GM10248 (cell line): Measurements from ENCODE around the gene RERE.

Experiments
- CTCF ChIA-PET: fragments of 300-600 bp; sonication (Branson Sonifier 250); formaldehyde crosslinking; extraction: SDS; loops from one replicate; lab custom pipeline; 2021; ENCODE audit warnings: antibody characterized with exemption; lab: Yijun Ruan, JAX
- POLR2A ChIA-PET: fragments of 350-650 bp; sonication (Branson Sonifier 250); formaldehyde crosslinking; extraction: SDS; loops from one replicate; lab custom pipeline; 2020; ENCODE audit warnings: antibody characterized with exemption; lab: Yijun Ruan, JAX
- DNase-seq: peaks from one replicate; pipeline ENCODE4 v3.0.0; 2012; ENCODE audit errors: extremely low spot score
- CTCF ChIP-seq: IDR thresholded peaks from 2 replicates; pipeline ENCODE4 v1.5.1; 2012; ENCODE audit warnings: mild to moderate bottlenecking, low read depth; ENCODE audit errors: extremely low read depth, missing control alignments, control extremely low read depth

The RERE gene

DNA sequence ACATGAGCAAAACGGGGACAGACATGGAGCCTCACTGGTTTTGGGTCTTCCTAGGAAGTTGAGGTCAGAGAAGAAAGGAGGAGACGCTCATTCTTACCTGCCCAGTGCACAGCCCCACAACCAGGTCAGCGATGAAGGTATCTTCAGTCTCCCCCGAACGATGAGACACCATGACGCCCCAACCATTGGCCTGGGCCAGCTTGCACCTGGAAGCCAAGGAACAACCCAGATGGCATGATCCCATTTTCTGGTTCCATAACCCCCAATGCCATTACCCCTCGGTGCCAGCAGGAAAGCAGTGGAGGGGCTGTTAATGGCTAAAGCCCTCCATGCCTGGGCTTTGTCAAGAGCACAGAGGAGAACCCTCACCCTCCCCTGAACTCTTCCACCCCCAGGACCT lies 45.7 kb upstream of the RERE start:
- ChIA-PET CTCF (interaction anchor here (0.8 to 6.6 kb wide), 5 partner anchors 10 to 142 kb away, joined by 3 to 61 read pairs (median 5); no protein-coding TSS in a partner anchor), POLR2A (interaction anchor here (0.7 to 1.3 kb wide), 3 partner anchors 9 to 16 kb away, joined by 3 to 6 read pairs (median 3); partner anchors contain the start of gene ENO1)
- no peak for DNase-seq
- TF ChIP-seq CTCF: no peak

DNA sequence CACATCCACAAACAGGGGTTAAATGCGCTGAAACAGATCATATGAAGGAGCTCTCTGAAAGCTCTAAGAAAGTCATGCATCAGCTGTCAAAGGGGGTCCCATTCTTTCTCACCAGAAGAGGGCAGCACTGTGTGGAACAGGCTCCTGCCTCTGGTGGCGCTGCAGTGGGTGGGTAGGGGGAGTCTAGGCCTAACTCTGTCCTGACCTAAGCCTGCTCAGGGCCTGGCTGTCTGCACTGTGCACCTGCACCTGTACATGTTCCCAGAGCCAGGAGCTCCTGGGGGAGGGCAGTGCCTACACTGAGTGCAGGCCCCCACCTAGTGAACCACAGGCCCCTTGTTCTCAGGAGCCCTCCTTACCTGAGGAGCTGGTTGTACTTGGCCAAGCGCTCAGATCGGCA lies 45.1 kb upstream of the RERE start:
- no peak for DNase-seq
- CTCF ChIA-PET: interaction anchor here (0.6 to 6.6 kb wide), 8 partner anchors 11 to 329 kb away, joined by 3 to 89 read pairs (median 4); partner anchors contain the start of gene ENO1
- POLR2A ChIA-PET: interaction anchor here (1.1 to 1.3 kb wide), 2 partner anchors 8 to 13 kb away, joined by 3 to 6 read pairs; no protein-coding TSS in a partner anchor
- TF ChIP-seq CTCF: peak; percentile 27

DNA sequence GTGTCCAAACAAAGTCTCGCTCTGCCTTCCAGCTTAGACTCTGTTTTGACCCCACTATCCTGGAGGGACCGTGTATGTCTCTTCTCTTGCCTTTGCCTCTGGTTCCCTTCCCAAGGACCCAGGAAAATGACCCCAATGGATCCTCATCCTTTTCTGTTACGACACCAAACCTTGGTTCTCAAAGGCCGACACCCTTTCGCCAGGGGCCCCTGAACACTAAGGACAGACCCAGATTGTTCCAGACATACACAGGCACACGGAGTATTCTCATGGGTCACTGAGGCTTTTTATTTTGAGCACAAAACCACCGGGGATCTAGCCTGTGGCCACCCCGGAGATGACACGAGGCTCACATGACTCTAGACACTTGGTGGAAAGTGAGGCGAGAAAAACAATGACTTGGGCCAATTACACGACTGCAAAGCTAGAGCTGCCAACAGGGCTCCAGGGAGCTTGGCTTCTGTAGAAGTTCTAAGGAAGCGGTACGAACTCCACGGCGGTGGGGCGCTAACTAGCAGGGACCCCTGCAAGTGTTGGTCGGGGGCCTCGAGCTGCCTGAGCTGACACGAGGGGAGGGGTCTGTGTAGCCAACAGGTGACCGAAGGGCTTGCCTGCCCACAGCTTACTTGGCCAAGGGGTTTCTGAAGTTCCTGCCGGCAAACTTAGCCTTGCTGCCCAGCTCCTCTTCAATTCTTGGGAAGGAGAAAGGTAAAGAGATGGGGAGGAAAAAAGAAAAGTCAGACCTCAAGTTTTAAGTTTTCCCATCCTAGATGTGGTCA lies 43.5 kb upstream of the RERE start:
- ChIA-PET CTCF (interaction anchor here (0.9 to 6.3 kb wide), 9 partner anchors 11 to 144 kb away, joined by 3 to 89 read pairs (median 4); no protein-coding TSS in a partner anchor), POLR2A (interaction anchor here (0.6 kb wide), 1 partner anchor 17 kb away, joined by 5 read pairs; the partner anchor contains the start of gene ENO1)
- no peak for TF ChIP-seq CTCF
- DNase-seq: no peak

DNA sequence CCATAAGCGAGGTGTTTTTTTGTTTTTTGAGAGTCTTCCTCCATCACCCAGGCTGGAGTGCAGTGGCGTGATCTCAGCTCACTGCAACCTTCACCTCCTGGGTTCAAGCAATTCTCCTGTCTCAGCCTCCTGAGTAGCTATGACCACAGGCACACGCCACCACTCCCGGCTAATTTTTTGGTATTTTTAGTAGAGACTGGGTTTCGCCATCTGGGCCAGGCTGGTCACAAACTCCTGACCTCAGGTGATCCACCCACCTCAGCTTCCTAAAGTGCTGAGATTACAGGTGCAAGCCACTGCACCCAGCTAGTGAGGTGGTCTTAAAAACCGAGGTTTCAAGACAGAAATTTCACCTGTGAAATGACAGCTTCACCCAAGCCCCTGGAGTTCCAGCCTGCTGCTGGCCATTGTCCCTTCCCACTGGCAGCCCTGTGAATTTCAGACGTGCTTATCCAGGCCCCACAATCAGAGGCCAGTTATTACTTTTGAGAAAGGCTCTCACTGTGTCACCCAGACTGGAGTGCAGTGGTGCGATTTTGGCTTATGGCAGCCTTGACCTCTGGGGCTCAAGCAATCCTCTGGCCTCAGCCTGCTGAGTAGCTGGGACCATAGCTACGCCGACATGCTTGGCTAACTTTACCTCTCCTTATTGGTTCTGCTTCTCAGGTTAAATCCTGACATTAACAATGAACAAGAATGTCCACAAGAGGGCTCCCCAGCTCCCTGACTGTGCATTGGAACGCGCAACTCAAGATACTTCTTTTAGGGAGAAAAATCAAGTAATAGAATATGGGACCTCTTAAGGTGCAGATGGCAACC lies 41.7 kb upstream of the RERE start:
- POLR2A ChIA-PET: interaction anchor here (0.6 to 1.4 kb wide), 5 partner anchors 8 to 1097 kb away, joined by 3 to 6 read pairs (median 4); partner anchors contain the start of gene ENO1
- peak; percentile 46 for DNase-seq
- TF ChIP-seq CTCF: peak; percentile 65
- CTCF ChIA-PET: interaction anchor here (0.7 to 6.3 kb wide), 19 partner anchors 8 to 280 kb away, joined by 3 to 89 read pairs (median 4); no protein-coding TSS in a partner anchor

GRCh38 chr1:8858112-8858668 lies 40.8 kb upstream of the RERE start:
- POLR2A ChIA-PET: interaction anchor here (0.6 to 1.5 kb wide), 7 partner anchors 9 to 1098 kb away, joined by 3 to 6 read pairs (median 4); partner anchors contain the start of gene ENO1
- DNase-seq: no peak
- CTCF ChIA-PET: interaction anchor here (0.9 to 6.3 kb wide), 14 partner anchors 8 to 279 kb away, joined by 3 to 89 read pairs (median 5); no protein-coding TSS in a partner anchor
- no peak for TF ChIP-seq CTCF
